ENCODE measurements around the gene NFIX. TPM values are rescaled to one million over a fixed set of nuclear protein-coding genes. Genes with fewer than 3 reads are reported as not detected.

The NFIX gene
- total RNA-seq, 2 experiments from 2014 or later: 4.7 to 5.0 TPM

DNA sequence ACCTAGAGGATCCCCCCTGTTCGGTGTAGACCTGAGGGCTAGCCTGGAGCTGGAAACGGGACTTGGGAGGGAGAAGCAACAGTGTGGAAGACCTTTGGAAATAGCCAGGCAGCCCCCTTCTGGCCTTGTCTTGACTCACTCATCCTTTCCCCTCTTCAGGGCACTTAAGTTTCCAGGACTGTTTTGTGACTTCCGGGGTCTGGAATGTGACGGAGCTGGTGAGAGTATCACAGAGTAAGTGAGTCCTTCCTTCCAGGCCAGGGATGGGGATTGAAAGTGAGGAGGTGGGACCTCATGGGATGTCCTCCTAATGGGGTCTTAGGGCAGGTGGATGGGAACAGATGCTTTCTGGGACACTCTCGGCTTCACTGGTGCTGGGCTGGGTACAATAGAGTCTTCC lies 78.0 kb downstream of the NFIX start:
- CTCF ChIA-PET: interaction anchor here (1.4 to 2.5 kb wide), 5 partner anchors 12 to 108 kb away, joined by 3 to 19 read pairs (median 6); no protein-coding TSS in a partner anchor
- no peak overlapping the region for H3K27ac Mint-ChIP-seq
- no peaks in the 10 kb centered on the region for H3K9me3 Mint-ChIP-seq
- DNase-seq (no peak), ATAC-seq (no peak)
- TF ChIP-seq, protein P1, sequence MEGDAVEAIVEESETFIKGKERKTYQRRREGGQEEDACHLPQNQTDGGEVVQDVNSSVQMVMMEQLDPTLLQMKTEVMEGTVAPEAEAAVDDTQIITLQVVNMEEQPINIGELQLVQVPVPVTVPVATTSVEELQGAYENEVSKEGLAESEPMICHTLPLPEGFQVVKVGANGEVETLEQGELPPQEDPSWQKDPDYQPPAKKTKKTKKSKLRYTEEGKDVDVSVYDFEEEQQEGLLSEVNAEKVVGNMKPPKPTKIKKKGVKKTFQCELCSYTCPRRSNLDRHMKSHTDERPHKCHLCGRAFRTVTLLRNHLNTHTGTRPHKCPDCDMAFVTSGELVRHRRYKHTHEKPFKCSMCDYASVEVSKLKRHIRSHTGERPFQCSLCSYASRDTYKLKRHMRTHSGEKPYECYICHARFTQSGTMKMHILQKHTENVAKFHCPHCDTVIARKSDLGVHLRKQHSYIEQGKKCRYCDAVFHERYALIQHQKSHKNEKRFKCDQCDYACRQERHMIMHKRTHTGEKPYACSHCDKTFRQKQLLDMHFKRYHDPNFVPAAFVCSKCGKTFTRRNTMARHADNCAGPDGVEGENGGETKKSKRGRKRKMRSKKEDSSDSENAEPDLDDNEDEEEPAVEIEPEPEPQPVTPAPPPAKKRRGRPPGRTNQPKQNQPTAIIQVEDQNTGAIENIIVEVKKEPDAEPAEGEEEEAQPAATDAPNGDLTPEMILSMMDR (IDR thresholded peaks at IDR 0.05): no peak
- H3K4me3 Mint-ChIP-seq: no peak overlapping the region
- H3K36me3 Mint-ChIP-seq (ENCODE audit: low read depth): no peaks in the 10 kb centered on the region
- no peaks in the 10 kb centered on the region for H3K4me1 Mint-ChIP-seq (ENCODE audit: low read depth)
- intact Hi-C loops (cut with micrococcal nuclease): no loop called here
- POLR2A ChIA-PET: no interaction called here
- no peaks in the 10 kb centered on the region for H3K27me3 Mint-ChIP-seq

DNA sequence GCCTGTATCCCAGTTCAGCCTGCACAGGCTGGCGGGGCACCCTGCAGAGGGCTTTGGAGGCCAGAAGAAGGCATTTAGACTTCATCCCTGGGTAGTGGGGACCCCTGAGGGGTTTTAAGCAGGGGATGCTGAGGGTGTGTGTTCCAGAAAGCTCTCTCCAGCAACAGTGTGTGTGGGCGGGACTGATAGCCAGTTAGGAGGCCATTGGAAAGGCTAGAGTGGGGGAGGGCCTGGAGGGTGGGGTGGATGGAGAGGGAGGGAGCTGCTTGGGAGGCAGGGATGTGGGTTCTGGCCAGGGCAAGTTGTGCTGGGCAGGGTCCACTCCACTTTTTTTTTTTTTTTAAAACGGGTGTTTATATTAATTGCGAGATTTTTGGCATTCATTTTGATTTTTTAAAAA lies 79.1 kb downstream of the NFIX start:
- Mint-ChIP-seq H3K27ac (no peak overlapping the region), H3K4me1 (ENCODE audit: low read depth) (no peaks in the 10 kb centered on the region), H3K36me3 (ENCODE audit: low read depth) (no peaks in the 10 kb centered on the region), H3K4me3 (no peak overlapping the region), H3K9me3 (no peaks in the 10 kb centered on the region), H3K27me3 (no peaks in the 10 kb centered on the region)
- ATAC-seq: no peak
- ChIA-PET CTCF (interaction anchor here (1.7 to 2.5 kb wide), 4 partner anchors 13 to 109 kb away, joined by 4 to 19 read pairs (median 6); no protein-coding TSS in a partner anchor), POLR2A (interaction anchor here (0.6 kb wide), 1 partner anchor 71 kb away, joined by 6 read pairs; no protein-coding TSS in a partner anchor)
- intact Hi-C loops (cut with micrococcal nuclease): no loop called here
- TF ChIP-seq, protein P1 (IDR thresholded peaks at IDR 0.05): no peak
- no peak for DNase-seq

DNA sequence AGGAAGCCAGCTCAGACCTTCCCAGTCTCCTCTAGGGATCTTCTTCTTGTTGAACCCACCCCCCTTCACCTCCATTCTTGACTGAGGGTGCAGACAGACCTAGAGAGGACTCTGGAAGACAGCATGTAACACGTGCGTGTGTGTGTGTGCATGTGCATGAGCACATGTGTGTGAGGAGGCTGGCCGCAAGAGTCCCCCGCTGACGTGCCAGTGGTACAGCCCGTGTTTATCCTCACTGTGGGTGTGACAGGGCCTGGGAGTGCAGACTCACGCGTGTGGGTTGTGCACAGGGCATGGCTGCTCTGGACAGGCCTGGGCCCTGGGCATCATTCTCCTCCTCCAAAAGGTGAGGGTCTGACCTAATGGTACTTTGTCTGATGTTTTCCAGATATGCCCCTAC lies 81.0 kb downstream of the NFIX start:
- no peaks in the 10 kb centered on the region for H3K27me3 Mint-ChIP-seq
- TF ChIP-seq, protein P1 (IDR thresholded peaks at IDR 0.05): no peak
- ChIA-PET CTCF (interaction anchor here (0.8 to 1.4 kb wide), 2 partner anchors 99 to 111 kb away, joined by 3 to 4 read pairs; no protein-coding TSS in a partner anchor), POLR2A (no interaction called here)
- intact Hi-C loops (cut with micrococcal nuclease): no loop called here
- H3K4me1 Mint-ChIP-seq (ENCODE audit: low read depth): no peaks in the 10 kb centered on the region
- H3K36me3 Mint-ChIP-seq (ENCODE audit: low read depth): no peaks in the 10 kb centered on the region
- H3K27ac Mint-ChIP-seq: no peak overlapping the region
- no peaks in the 10 kb centered on the region for H3K9me3 Mint-ChIP-seq
- no peak for DNase-seq
- ATAC-seq: no peak
- H3K4me3 Mint-ChIP-seq: no peak overlapping the region

DNA sequence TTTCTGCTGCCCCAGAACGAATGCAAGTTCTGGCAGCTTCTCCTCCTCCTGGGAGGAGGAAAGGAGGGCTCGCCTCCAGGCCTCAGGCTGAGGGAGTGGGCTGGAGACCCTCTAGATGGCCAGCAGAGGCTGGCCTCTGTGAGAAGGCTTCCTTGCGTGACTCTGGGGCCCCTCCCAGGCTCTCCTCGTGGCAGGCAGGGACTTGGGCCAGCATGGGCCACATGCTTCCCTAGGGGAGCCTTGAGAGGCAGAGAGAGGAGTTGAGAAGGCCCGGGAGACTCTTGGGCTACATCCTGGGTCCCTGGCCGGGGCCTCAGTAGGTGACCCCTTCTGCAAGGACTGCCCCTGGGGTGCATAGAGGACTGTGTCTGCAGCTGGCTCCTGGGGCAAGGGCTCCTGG lies 81.5 kb downstream of the NFIX start:
- H3K4me3 Mint-ChIP-seq: no peak overlapping the region
- H3K36me3 Mint-ChIP-seq (ENCODE audit: low read depth): no peaks in the 10 kb centered on the region
- TF ChIP-seq, protein P1 (IDR thresholded peaks at IDR 0.05): no peak
- ChIA-PET POLR2A (interaction anchor here (0.9 kb wide), 1 partner anchor 10 kb away, joined by 3 read pairs; no protein-coding TSS in a partner anchor), CTCF (interaction anchor here (0.8 to 1.4 kb wide), 2 partner anchors 100 to 111 kb away, joined by 3 to 4 read pairs; no protein-coding TSS in a partner anchor)
- no peaks in the 10 kb centered on the region for H3K9me3 Mint-ChIP-seq
- DNase-seq (no peak), ATAC-seq (no peak)
- H3K27me3 Mint-ChIP-seq: no peaks in the 10 kb centered on the region
- intact Hi-C loops (cut with micrococcal nuclease): no loop called here
- no peaks in the 10 kb centered on the region for H3K4me1 Mint-ChIP-seq (ENCODE audit: low read depth)
- H3K27ac Mint-ChIP-seq: no peak overlapping the region

DNA sequence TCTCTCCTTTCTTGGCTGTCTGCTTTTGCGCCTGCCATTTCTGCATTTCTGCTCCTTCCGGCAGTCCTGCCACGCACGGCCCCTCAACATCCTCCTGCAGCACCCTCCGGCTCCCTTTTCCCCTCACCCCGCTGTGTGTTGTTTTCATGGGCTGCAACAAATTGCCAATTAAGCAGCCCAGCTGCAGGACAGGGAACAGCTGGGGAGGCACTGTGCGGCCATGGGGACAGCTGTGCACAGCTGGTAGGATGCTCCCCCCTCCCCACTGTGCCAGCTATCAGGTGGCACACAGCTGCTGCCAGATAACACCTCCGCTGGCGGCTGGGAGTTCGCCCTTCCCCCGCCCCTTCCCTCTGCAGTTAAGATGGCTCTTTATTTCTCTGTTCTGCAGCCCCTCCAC lies 82.0 kb downstream of the NFIX start:
- H3K27me3 Mint-ChIP-seq: no peaks in the 10 kb centered on the region
- ChIA-PET POLR2A (interaction anchor here (0.9 kb wide), 1 partner anchor 10 kb away, joined by 3 read pairs; no protein-coding TSS in a partner anchor), CTCF (interaction anchor here (0.6 to 1.4 kb wide), 3 partner anchors 16 to 100 kb away, joined by 4 to 5 read pairs (median 4); no protein-coding TSS in a partner anchor)
- no peak for DNase-seq
- no peaks in the 10 kb centered on the region for H3K36me3 Mint-ChIP-seq (ENCODE audit: low read depth)
- H3K9me3 Mint-ChIP-seq: no peaks in the 10 kb centered on the region
- intact Hi-C loops (cut with micrococcal nuclease): no loop called here
- H3K4me3 Mint-ChIP-seq: no peak overlapping the region
- TF ChIP-seq, protein P1 (IDR thresholded peaks at IDR 0.05): no peak
- H3K4me1 Mint-ChIP-seq (ENCODE audit: low read depth): no peaks in the 10 kb centered on the region
- H3K27ac Mint-ChIP-seq: no peak overlapping the region
- ATAC-seq: no peak
